RWPE1 (cell line): ENCODE results near the gene DDB1.
A peak's percentile ranks its signal among the peaks of the same experiment; 100 is the strongest.

Experiments
- CTCF ChIA-PET: fragments of 350-600 bp; sonication (Branson Sonifier 250); formaldehyde crosslinking; extraction: SDS; loops from one replicate; lab custom pipeline; 2021; lab: Yijun Ruan, JAX
- POLR2A ChIA-PET: fragments of 400-600 bp; formaldehyde crosslinking; extraction: SDS; loops from one replicate; lab custom pipeline; 2020; ENCODE audit warnings: antibody characterized with exemption; ENCODE audit not compliant: low non-redundant PET; lab: Yijun Ruan, JAX
- DNase-seq: peaks from one replicate; pipeline ENCODE4 v3.0.0; 2012; ENCODE audit warnings: low spot score
- H3K27ac ChIP-seq: fragments of 450-650 bp; 2 replicates; pipeline ENCODE4 v1.5.1; 2017
- CTCF ChIP-seq: fragments of 450-650 bp; conservative IDR thresholded peaks from 2 replicates; pipeline ENCODE4 v1.5.1; 2017; ENCODE audit warnings: low read depth, mild to moderate bottlenecking

Gene DDB1

GRCh38 chr11:61268588-61269250 is 64.2 kb downstream of the DDB1 start:
- no peak for DNase-seq
- CTCF ChIA-PET = no interaction called here
- H3K27ac ChIP-seq = no peak overlapping the region
- POLR2A ChIA-PET = no interaction called here
- TF ChIP-seq CTCF = no peak

GRCh38 chr11:61267437-61267841 is 65.5 kb downstream of the DDB1 start:
- H3K27ac ChIP-seq = peak overlapping the region; percentile 13; the same call in 1 of the 2 replicates
- POLR2A ChIA-PET = no interaction called here
- DNase-seq = no peak
- CTCF ChIA-PET = no interaction called here
- no peak for TF ChIP-seq CTCF

- no peak for DNase-seq
- POLR2A ChIA-PET = no interaction called here
- CTCF ChIA-PET = interaction anchor here (0.6 kb wide), 1 partner anchor 379 kb away, joined by 4 read pairs; no protein-coding TSS in a partner anchor
- peak overlapping the region; percentile 13; the same call in 1 of the 2 replicates for H3K27ac ChIP-seq
- TF ChIP-seq CTCF = no peak
These were observed 66.3 kb downstream of the DDB1 start for GRCh38 chr11:61266602-61267001.

GRCh38 chr11:61265357-61265756 is 67.5 kb downstream of the DDB1 start:
- no peak overlapping the region for H3K27ac ChIP-seq
- ChIA-PET POLR2A (no interaction called here), CTCF (interaction anchor here (0.5 kb wide), 1 partner anchor 127 kb away, joined by 3 read pairs; the partner anchor contains the start of gene TMEM216)
- DNase-seq = no peak
- TF ChIP-seq CTCF = no peak

GRCh38 chr11:61264795-61265194 is 68.1 kb downstream of the DDB1 start:
- DNase-seq = no peak
- no peak overlapping the region for H3K27ac ChIP-seq
- CTCF ChIA-PET = interaction anchor here (0.5 kb wide), 1 partner anchor 128 kb away, joined by 3 read pairs; the partner anchor contains the start of gene TMEM216
- POLR2A ChIA-PET = no interaction called here
- TF ChIP-seq CTCF = no peak

GRCh38 chr11:61264371-61264770 is 68.5 kb downstream of the DDB1 start:
- no peak for TF ChIP-seq CTCF
- CTCF ChIA-PET = no interaction called here
- no peak for DNase-seq
- POLR2A ChIA-PET = no interaction called here
- H3K27ac ChIP-seq = no peak overlapping the region
